Keratinocyte (primary cell): ENCODE measurements around the gene FGF2.

Experiments used
- EZH2 ChIP-seq: IDR thresholded peaks from one replicate; pipeline ENCODE4 v1.6.1; 2012; ENCODE audit warnings: inconsistent platforms, mild to moderate bottlenecking, low read length, moderate library complexity
- TF ChIP-seq, protein P1 (sequence below), 3 experiments: IDR thresholded peaks in 1 of 3; conservative IDR thresholded peaks in 1 of 3; optimal IDR thresholded peaks in 1 of 3; 2 replicates in 2 of 3; 3 replicates in 1 of 3; pipeline versions ENCODE3 to v1.5.1; 2011; ENCODE audit warnings: low read length in 3 of 3, mild to moderate bottlenecking in 3 of 3, moderate library complexity in 2 of 3, control low read depth in 1 of 3, inconsistent platforms in 1 of 3; ENCODE audit not compliant: insufficient read depth in 2 of 3; ENCODE audit errors: extremely low read depth in 1 of 3

DNA sequence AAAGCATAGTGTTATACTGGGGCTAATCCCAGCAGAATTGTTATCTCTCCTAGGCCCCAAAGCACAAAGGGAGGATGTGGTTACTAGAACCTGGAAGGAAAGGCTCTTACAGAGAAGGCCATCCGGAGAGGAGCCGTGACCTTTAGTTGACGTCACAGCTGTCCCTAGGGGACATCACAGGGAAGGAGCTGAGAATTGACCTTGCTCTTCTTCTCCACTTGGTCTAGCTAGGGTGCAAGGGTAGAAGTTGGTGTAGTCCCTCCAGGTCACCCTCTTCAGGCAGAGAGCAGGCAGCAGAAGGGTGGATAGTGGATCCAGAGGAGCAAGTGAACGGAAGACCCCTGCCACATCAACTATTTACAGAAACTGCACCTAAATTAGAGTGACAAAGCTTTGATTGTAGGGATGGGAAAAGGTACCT, 22.8 kb upstream of the FGF2 start:
- TF ChIP-seq, protein P1, sequence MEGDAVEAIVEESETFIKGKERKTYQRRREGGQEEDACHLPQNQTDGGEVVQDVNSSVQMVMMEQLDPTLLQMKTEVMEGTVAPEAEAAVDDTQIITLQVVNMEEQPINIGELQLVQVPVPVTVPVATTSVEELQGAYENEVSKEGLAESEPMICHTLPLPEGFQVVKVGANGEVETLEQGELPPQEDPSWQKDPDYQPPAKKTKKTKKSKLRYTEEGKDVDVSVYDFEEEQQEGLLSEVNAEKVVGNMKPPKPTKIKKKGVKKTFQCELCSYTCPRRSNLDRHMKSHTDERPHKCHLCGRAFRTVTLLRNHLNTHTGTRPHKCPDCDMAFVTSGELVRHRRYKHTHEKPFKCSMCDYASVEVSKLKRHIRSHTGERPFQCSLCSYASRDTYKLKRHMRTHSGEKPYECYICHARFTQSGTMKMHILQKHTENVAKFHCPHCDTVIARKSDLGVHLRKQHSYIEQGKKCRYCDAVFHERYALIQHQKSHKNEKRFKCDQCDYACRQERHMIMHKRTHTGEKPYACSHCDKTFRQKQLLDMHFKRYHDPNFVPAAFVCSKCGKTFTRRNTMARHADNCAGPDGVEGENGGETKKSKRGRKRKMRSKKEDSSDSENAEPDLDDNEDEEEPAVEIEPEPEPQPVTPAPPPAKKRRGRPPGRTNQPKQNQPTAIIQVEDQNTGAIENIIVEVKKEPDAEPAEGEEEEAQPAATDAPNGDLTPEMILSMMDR (optimal IDR thresholded peaks at IDR 0.05 in 1 of 3, IDR thresholded peaks at IDR 0.05 in 1 of 3, conservative IDR thresholded peaks at IDR 0.05 in 1 of 3; ENCODE audit: extremely low read depth in 1 of 3, insufficient read depth in 2 of 3, low read length in 3 of 3): no peak
- no peak for TF ChIP-seq EZH2
